Brain pericyte (primary cell): ENCODE measurements around the gene AKNA.

Experiments used
- DNase-seq: peaks from one replicate; pipeline ENCODE4 v3.0.0-alpha.2; 2012; ENCODE audit warnings: low read depth, low spot score

The AKNA gene

GRCh38 chr9:114304416-114305188, 83.2 kb downstream of the AKNA start:
- no peak for DNase-seq

GRCh38 chr9:114303977-114304376, 83.8 kb downstream of the AKNA start:
- no peak for DNase-seq

- DNase-seq, result no peak
Measured at GRCh38 chr9:114303571-114303970, 84.2 kb downstream of the AKNA start.

- DNase-seq, result no peak
Measured at GRCh38 chr9:114302727-114303126, 85.1 kb downstream of the AKNA start.

GRCh38 chr9:114301798-114302565, 85.8 kb downstream of the AKNA start:
- DNase-seq, result no peak

GRCh38 chr9:114300846-114301797, 86.7 kb downstream of the AKNA start:
- no peak for DNase-seq

- no peak for DNase-seq
Measured at GRCh38 chr9:114300153-114300845, 87.5 kb downstream of the AKNA start.

- no peak for DNase-seq
Measured at GRCh38 chr9:114299286-114300152, 88.3 kb downstream of the AKNA start.

GRCh38 chr9:114296338-114296737, 91.4 kb downstream of the AKNA start:
- no peak for DNase-seq

GRCh38 chr9:114294664-114295063, 93.1 kb downstream of the AKNA start:
- no peak for DNase-seq

- DNase-seq, result no peak
Measured at GRCh38 chr9:114291886-114292590, 95.7 kb downstream of the AKNA start.

- DNase-seq, result no peak
Measured at GRCh38 chr9:114291064-114291474, 96.7 kb downstream of the AKNA start.

- no peak for DNase-seq
Measured at GRCh38 chr9:114290561-114290986, 97.2 kb downstream of the AKNA start.

GRCh38 chr9:114289571-114290481, 98.0 kb downstream of the AKNA start:
- DNase-seq, result no peak

- DNase-seq, result no peak
Measured at GRCh38 chr9:114289106-114289505, 98.7 kb downstream of the AKNA start.

GRCh38 chr9:114288193-114289091, 99.3 kb downstream of the AKNA start:
- no peak for DNase-seq

- no peak for DNase-seq
Measured at GRCh38 chr9:114287763-114288192, 100.0 kb downstream of the AKNA start.
